HepG2 (cell line): ENCODE results near the gene SOX8. TPM values are rescaled to one million over a fixed set of nuclear protein-coding genes. Genes with fewer than 3 reads are reported as not detected.

Source experiments
- ARID4A ChIP-seq: sonication (generic); formaldehyde crosslinking; IDR thresholded peaks from 2 replicates; pipeline ENCODE4 v1.5.0; 2020; ENCODE audit warnings: mild to moderate bottlenecking, missing genetic modification reagents, borderline replicate concordance
- ARNTL ChIP-seq: sonication (generic); formaldehyde crosslinking; IDR thresholded peaks from 2 replicates; pipeline ENCODE4 v1.4.0; 2020; ENCODE audit warnings: mild to moderate bottlenecking, missing genetic modification reagents
- ATAD3A ChIP-seq: sonication (generic); formaldehyde crosslinking; IDR thresholded peaks from 2 replicates; pipeline ENCODE4 v1.4.0; 2020; ENCODE audit warnings: missing genetic modification reagents
- ELF3 ChIP-seq: IDR thresholded peaks from 2 replicates; pipeline ENCODE4 v1.6.1; 2016; ENCODE audit warnings: missing genetic modification reagents, missing compliant biosample characterization
- GTF2F1 ChIP-seq: fragments of 150-350 bp; IDR thresholded peaks from 2 replicates; pipeline ENCODE4 v1.6.1; 2014; ENCODE audit warnings: low read length
- HNF4G ChIP-seq, 2 experiments: sonication (generic) in 1 of 2; formaldehyde crosslinking in 1 of 2; IDR thresholded peaks; 2 replicates each; pipeline versions ENCODE4 v1.4.0 to v1.6.1; 2011 to 2020; ENCODE audit warnings: borderline replicate concordance in 2 of 2, low read depth in 2 of 2, mild to moderate bottlenecking in 2 of 2, low read length in 1 of 2, missing genetic modification reagents in 1 of 2, moderate library complexity in 1 of 2
- KAT8 ChIP-seq: IDR thresholded peaks from 2 replicates; pipeline ENCODE4 v1.6.1; 2016; ENCODE audit warnings: missing genetic modification reagents, missing compliant biosample characterization
- MEF2D ChIP-seq: sonication (generic); formaldehyde crosslinking; IDR thresholded peaks from 2 replicates; pipeline ENCODE4 v1.5.1; 2020; ENCODE audit warnings: mild to moderate bottlenecking, missing genetic modification reagents
- MIER2 ChIP-seq: IDR thresholded peaks from 2 replicates; pipeline ENCODE4 v1.6.1; 2016; ENCODE audit warnings: missing biosample characterization, missing genetic modification reagents
- MYNN ChIP-seq: sonication (generic); formaldehyde crosslinking; IDR thresholded peaks from 2 replicates; pipeline ENCODE4 v1.4.0; 2020; ENCODE audit warnings: mild to moderate bottlenecking, low read depth, missing genetic modification reagents
- NFE2L2 ChIP-seq: fragments of 150-350 bp; IDR thresholded peaks from 2 replicates; pipeline ENCODE4 v1.6.1; 2014; ENCODE audit warnings: low read length
- NFKBIZ ChIP-seq: IDR thresholded peaks from 2 replicates; pipeline ENCODE4 v1.6.1; 2018; ENCODE audit warnings: missing genetic modification reagents, missing compliant biosample characterization
- PHF8 ChIP-seq: sonication (generic); formaldehyde crosslinking; IDR thresholded peaks from 2 replicates; pipeline ENCODE4 v1.5.0; 2020; ENCODE audit warnings: missing genetic modification reagents
- SALL2 ChIP-seq: sonication (generic); formaldehyde crosslinking; IDR thresholded peaks from 2 replicates; pipeline ENCODE4 v1.8.1; 2023; ENCODE audit warnings: mild to moderate bottlenecking, missing genetic modification reagents, inconsistent platforms
- TSC22D2 ChIP-seq: sonication (generic); formaldehyde crosslinking; IDR thresholded peaks from 2 replicates; pipeline ENCODE4 v1.5.1; 2020; ENCODE audit warnings: missing genetic modification reagents, mild to moderate bottlenecking, borderline replicate concordance
- ZFP62 ChIP-seq: sonication (generic); formaldehyde crosslinking; IDR thresholded peaks from 2 replicates; pipeline ENCODE4 v1.4.0; 2020; ENCODE audit warnings: missing genetic modification reagents
- ZKSCAN8 ChIP-seq: IDR thresholded peaks from 2 replicates; pipeline ENCODE4 v1.6.1; 2016; ENCODE audit warnings: borderline replicate concordance, missing genetic modification reagents, missing compliant biosample characterization
- ZNF367 ChIP-seq: sonication (generic); formaldehyde crosslinking; IDR thresholded peaks from 2 replicates; pipeline ENCODE4 v1.4.0; 2020; ENCODE audit warnings: missing genetic modification reagents, borderline replicate concordance
- ZNF510 ChIP-seq: sonication (generic); formaldehyde crosslinking; IDR thresholded peaks from 2 replicates; pipeline ENCODE4 v1.4.0; 2020; ENCODE audit warnings: low read depth, mild to moderate bottlenecking, missing genetic modification reagents
- ZNF552 ChIP-seq: sonication (generic); formaldehyde crosslinking; IDR thresholded peaks from 2 replicates; pipeline ENCODE4 v1.9.0; 2022; ENCODE audit warnings: missing genetic modification reagents, mild to moderate bottlenecking, borderline replicate concordance
- ZNF589 ChIP-seq: sonication (generic); formaldehyde crosslinking; conservative IDR thresholded peaks from 2 replicates; pipeline ENCODE4 v1.8.0; 2022; ENCODE audit warnings: mild to moderate bottlenecking, moderate library complexity, missing genetic modification reagents
- ZNF839 ChIP-seq: sonication (generic); formaldehyde crosslinking; IDR thresholded peaks from 2 replicates; pipeline ENCODE4 v1.4.0; 2020; ENCODE audit warnings: missing genetic modification reagents, mild to moderate bottlenecking, borderline replicate concordance
- polyA plus RNA-seq, 8 experiments: library from polyadenylated mRNA; depleted of rRNA in 3 of 8; stranded (reverse) in 7 of 8; unstranded in 1 of 8; fragments of >200 nt; fragmentation: Illumina TruSeq in 4 of 8; extraction: Trizol in 4 of 8; gene quantifications; 2 replicates each; pipeline versions ENCODE4 v1.2.1 to v1.2.3, GENCODE V29; 2011 to 2016; ENCODE audit warnings: low read depth in 4 of 8, missing spikeins in 1 of 8, mixed read lengths in 1 of 8; ENCODE audit not compliant: insufficient read depth in 1 of 8
- total RNA-seq, 5 experiments: library from RNA; depleted of rRNA; stranded (reverse); fragments of >200 nt; fragmentation: Illumina TruSeq; extraction: Trizol; gene quantifications; 2 replicates each; pipeline ENCODE4 v1.2.3, GENCODE V29; 2016; ENCODE audit warnings: low read depth in 1 of 5
- TF ChIP-seq, protein P1 (sequence below): sonication (generic); formaldehyde crosslinking; IDR thresholded peaks from 2 replicates; pipeline ENCODE4 v1.4.0; 2020; ENCODE audit warnings: missing genetic modification reagents, borderline replicate concordance

The SOX8 gene
- total and polyA plus RNA-seq, 2 of the 13 experiments (the other 11 are each of a cell fraction or from before 2014, with no cell fraction given), result 0.20 to 0.28 TPM

GRCh38 chr16:970766-971581, 10.6 kb upstream of the SOX8 start, which contains the start of gene LMF1 (continued):
- TF ChIP-seq, protein P1, sequence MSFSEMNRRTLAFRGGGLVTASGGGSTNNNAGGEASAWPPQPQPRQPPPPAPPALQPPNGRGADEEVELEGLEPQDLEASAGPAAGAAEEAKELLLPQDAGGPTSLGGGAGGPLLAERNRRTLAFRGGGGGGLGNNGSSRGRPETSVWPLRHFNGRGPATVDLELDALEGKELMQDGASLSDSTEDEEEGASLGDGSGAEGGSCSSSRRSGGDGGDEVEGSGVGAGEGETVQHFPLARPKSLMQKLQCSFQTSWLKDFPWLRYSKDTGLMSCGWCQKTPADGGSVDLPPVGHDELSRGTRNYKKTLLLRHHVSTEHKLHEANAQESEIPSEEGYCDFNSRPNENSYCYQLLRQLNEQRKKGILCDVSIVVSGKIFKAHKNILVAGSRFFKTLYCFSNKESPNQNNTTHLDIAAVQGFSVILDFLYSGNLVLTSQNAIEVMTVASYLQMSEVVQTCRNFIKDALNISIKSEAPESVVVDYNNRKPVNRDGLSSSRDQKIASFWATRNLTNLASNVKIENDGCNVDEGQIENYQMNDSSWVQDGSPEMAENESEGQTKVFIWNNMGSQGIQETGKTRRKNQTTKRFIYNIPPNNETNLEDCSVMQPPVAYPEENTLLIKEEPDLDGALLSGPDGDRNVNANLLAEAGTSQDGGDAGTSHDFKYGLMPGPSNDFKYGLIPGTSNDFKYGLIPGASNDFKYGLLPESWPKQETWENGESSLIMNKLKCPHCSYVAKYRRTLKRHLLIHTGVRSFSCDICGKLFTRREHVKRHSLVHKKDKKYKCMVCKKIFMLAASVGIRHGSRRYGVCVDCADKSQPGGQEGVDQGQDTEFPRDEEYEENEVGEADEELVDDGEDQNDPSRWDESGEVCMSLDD, result peak; percentile 22; the same call in 1 of the 2 replicates
- peak; percentile 63; the same call in 1 of the 2 replicates for TF ChIP-seq MEF2D (CRISPR knock-in tag)
- TF ChIP-seq ZNF367, result peak; percentile 55; the same call in 1 of the 2 replicates
- peak; percentile 87; the same call in 1 of the 2 replicates for TF ChIP-seq SALL2 (CRISPR knock-in tag)
- TF ChIP-seq MIER2 (CRISPR knock-in tag), result peak; percentile 54
- peak; percentile 72 for TF ChIP-seq ELF3 (CRISPR knock-in tag)
- no peak for TF ChIP-seq MYNN (CRISPR knock-in tag)
- TF ChIP-seq HNF4G (IDR thresholded peaks at IDR 0.05; ENCODE audit: borderline replicate concordance, low read depth, low read length), result peak; percentile 64; the same call in 1 of the 2 replicates
- TF ChIP-seq HNF4G (CRISPR knock-in tag; IDR thresholded peaks at IDR 0.05; ENCODE audit: borderline replicate concordance, low read depth), result peak; percentile 79; the same call in 1 of the 2 replicates
- peak; percentile 93 for TF ChIP-seq PHF8 (CRISPR knock-in tag)
- peak; percentile 67; the same call in 1 of the 2 replicates for TF ChIP-seq NFKBIZ (CRISPR knock-in tag)
- TF ChIP-seq ZNF839 (CRISPR knock-in tag), result peak; percentile 83; the same call in 1 of the 2 replicates
- no peak for TF ChIP-seq ATAD3A
- TF ChIP-seq ZNF589 (CRISPR knock-in tag), result peak; percentile 84; the same call in 1 of the 2 replicates
- TF ChIP-seq KAT8 (CRISPR knock-in tag), result peak; percentile 76
- TF ChIP-seq ZNF552, result 0 out of 2 replicates have a peak, but pooled peaks have one; percentile 80
- TF ChIP-seq ZFP62 (CRISPR knock-in tag), result 0 out of 2 replicates have a peak, but pooled peaks have one; percentile 65
- TF ChIP-seq NFE2L2, result no peak
- TF ChIP-seq ARNTL (CRISPR knock-in tag), result peak; percentile 62; the same call in 1 of the 2 replicates
- no peak for TF ChIP-seq TSC22D2 (CRISPR knock-in tag)
- no peak for TF ChIP-seq GTF2F1
- peak; percentile 79 for TF ChIP-seq ARID4A (CRISPR knock-in tag)
- 0 out of 2 replicates have a peak, but pooled peaks have one; percentile 40 for TF ChIP-seq ZNF510
- 0 out of 2 replicates have a peak, but pooled peaks have one; percentile 51 for TF ChIP-seq ZKSCAN8 (CRISPR knock-in tag)
